MCF 10A (cell line): Measurements from ENCODE around the gene KDM5A. TPM values are rescaled to one million over a fixed set of nuclear protein-coding genes. Genes with fewer than 3 reads are reported as not detected.
"Not testable (repeated sequence)": the region's sequence is repeated elsewhere in the genome, so short reads cannot be mapped to it uniquely, and the experiment has no call there.

Experiments
- BruUV-seq: library from RNA; stranded (reverse); fragments of 400-500 nt; replicated peaks from 2 replicates; lab custom pipeline; 2021; lab: Mats Ljungman, UMichigan
- CTCF ChIA-PET: fragments of 300-600 bp; sonication (Branson Sonifier 250); formaldehyde crosslinking; extraction: SDS; loops from one replicate; lab custom pipeline; 2021; ENCODE audit warnings: antibody characterized with exemption, inconsistent platforms; lab: Yijun Ruan, JAX
- POLR2A ChIA-PET: fragments of 300-600, 350-650 bp; sonication (Branson Sonifier 250); formaldehyde crosslinking; extraction: SDS; loops from one replicate; lab custom pipeline; 2020; ENCODE audit warnings: antibody characterized with exemption, inconsistent platforms; lab: Yijun Ruan, JAX
- DNase-seq: peaks from one replicate; pipeline ENCODE4 v3.0.0-alpha.2; 2018; ENCODE audit not compliant: unreplicated experiment
- H3K27ac Mint-ChIP-seq: one replicate; pipeline ENCODE4 v1.8.0; 2022; ENCODE audit warnings: mild to moderate bottlenecking, low read depth, mixed read lengths; ENCODE audit not compliant: unreplicated experiment
- H3K27me3 Mint-ChIP-seq: one replicate; pipeline ENCODE4 v1.8.0; 2022; ENCODE audit warnings: mixed read lengths; ENCODE audit not compliant: insufficient read depth, unreplicated experiment
- H3K36me3 Mint-ChIP-seq: one replicate; pipeline ENCODE4 v1.8.0; 2022; ENCODE audit warnings: mild to moderate bottlenecking, moderate library complexity, mixed read lengths; ENCODE audit not compliant: insufficient read depth, unreplicated experiment
- H3K4me1 Mint-ChIP-seq: one replicate; pipeline ENCODE4 v1.8.0; 2022; ENCODE audit warnings: mixed read lengths; ENCODE audit not compliant: insufficient read depth, unreplicated experiment
- H3K4me3 Mint-ChIP-seq: one replicate; pipeline ENCODE4 v1.8.0; 2022; ENCODE audit warnings: mild to moderate bottlenecking, moderate library complexity, mixed read lengths; ENCODE audit not compliant: unreplicated experiment
- H3K9me3 Mint-ChIP-seq: one replicate; pipeline ENCODE4 v1.8.0; 2022; ENCODE audit warnings: mixed read lengths; ENCODE audit not compliant: unreplicated experiment
- intact Hi-C: fragments of 100-400 bp; cut with micrococcal nuclease; formaldehyde crosslinking; loops from 2 replicates; pipeline ENCODE4 v1.14.1; 2022
- total RNA-seq: library from RNA; stranded (reverse); gene quantifications from 2 replicates; pipeline ENCODE4 v1.2.3, GENCODE V29; 2022
- TF ChIP-seq, protein P1 (sequence below): fragments of 200-600 bp; IDR thresholded peaks from one replicate; pipeline ENCODE4 v1.8.0; 2022; ENCODE audit warnings: antibody characterized with exemption, mild to moderate bottlenecking; ENCODE audit not compliant: unreplicated experiment

Gene KDM5A
- total RNA-seq, 1 experiment from 2014 or later, result 58.0 TPM

DNA sequence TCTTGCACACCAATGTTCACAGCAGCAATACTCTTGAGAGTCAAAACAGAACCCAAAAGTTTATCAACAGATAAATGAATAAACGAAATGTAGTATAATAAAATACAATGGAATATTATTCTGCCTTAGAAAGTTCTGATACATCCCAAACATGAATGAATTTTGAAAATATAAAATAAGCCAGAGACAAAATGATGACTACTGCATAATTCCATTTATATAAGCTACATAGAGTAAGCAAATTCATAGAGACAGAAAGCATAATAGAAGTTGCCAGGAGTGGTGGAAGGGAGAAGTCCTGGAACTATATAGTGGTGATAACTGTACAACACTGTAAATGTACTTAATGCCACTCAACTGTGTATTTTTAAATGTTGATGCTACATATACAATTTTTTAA lies 21.1 kb downstream of the KDM5A start:
- H3K27me3 Mint-ChIP-seq, result no peaks in the 10 kb centered on the region
- no peak overlapping the region for H3K27ac Mint-ChIP-seq
- no peak for DNase-seq
- H3K4me1 Mint-ChIP-seq, result no peaks in the 10 kb centered on the region
- ChIA-PET POLR2A (interaction anchor here (1.0 kb wide), 1 partner anchor 16 kb away, joined by 3 read pairs; no protein-coding TSS in a partner anchor), CTCF (no interaction called here)
- H3K36me3 Mint-ChIP-seq, result peaks cover 79% of the 10 kb centered on the region
- no TSS peak for BruUV-seq
- intact Hi-C loops, result no loop called here
- H3K9me3 Mint-ChIP-seq, result no peaks in the 10 kb centered on the region
- TF ChIP-seq, protein P1, sequence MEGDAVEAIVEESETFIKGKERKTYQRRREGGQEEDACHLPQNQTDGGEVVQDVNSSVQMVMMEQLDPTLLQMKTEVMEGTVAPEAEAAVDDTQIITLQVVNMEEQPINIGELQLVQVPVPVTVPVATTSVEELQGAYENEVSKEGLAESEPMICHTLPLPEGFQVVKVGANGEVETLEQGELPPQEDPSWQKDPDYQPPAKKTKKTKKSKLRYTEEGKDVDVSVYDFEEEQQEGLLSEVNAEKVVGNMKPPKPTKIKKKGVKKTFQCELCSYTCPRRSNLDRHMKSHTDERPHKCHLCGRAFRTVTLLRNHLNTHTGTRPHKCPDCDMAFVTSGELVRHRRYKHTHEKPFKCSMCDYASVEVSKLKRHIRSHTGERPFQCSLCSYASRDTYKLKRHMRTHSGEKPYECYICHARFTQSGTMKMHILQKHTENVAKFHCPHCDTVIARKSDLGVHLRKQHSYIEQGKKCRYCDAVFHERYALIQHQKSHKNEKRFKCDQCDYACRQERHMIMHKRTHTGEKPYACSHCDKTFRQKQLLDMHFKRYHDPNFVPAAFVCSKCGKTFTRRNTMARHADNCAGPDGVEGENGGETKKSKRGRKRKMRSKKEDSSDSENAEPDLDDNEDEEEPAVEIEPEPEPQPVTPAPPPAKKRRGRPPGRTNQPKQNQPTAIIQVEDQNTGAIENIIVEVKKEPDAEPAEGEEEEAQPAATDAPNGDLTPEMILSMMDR, result no peak
- H3K4me3 Mint-ChIP-seq, result no peak overlapping the region

DNA sequence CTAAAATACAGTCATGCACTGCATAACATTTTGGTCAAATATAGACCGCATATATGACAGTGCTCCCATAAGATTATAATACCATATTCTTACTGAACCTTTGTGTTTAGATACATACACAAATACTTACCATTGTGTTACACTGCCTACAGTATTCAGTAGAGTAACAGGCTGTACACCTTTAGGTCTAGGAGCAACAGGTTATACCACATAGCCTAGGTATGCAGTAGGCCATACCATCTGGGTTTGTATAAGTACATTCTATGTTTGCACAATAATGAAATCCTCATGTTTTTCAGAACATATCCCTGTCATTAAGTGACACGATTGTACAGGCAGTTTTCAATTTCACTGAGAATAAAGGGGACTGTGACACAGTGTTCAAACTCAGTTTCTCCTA lies 22.3 kb downstream of the KDM5A start:
- TF ChIP-seq, protein P1, result no peak
- no peaks in the 10 kb centered on the region for H3K4me1 Mint-ChIP-seq
- no peak for DNase-seq
- H3K4me3 Mint-ChIP-seq, result no peak overlapping the region
- ChIA-PET POLR2A (no interaction called here), CTCF (interaction anchor here (0.7 kb wide), 2 partner anchors 13 to 291 kb away, joined by 3 to 5 read pairs; no protein-coding TSS in a partner anchor)
- no peaks in the 10 kb centered on the region for H3K9me3 Mint-ChIP-seq
- no TSS peak for BruUV-seq
- no peaks in the 10 kb centered on the region for H3K27me3 Mint-ChIP-seq
- peaks cover 81% of the 10 kb centered on the region for H3K36me3 Mint-ChIP-seq
- intact Hi-C loops, result no loop called here
- no peak overlapping the region for H3K27ac Mint-ChIP-seq

DNA sequence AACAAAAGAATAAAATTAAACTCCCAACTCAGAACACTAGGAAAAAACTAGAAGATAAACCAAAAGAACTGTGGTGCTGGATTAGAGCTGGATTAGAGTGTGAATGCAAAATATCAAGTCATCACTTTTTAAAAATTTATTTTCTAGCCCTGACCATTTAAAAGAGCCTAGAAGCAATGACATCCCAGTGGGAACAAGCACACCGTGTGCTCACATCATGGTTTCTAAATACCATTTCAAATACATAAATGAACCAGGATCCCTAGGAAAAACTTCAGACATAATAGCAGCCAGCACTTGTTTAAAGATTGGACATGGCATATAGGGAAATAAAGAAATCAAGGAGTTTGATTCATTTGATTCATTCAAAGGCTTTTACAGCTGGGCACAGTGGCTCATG lies 30.0 kb downstream of the KDM5A start:
- H3K27ac Mint-ChIP-seq, result no peak overlapping the region
- H3K9me3 Mint-ChIP-seq, result peaks cover 12% of the 10 kb centered on the region
- ChIA-PET CTCF (interaction anchor here (0.7 kb wide), 1 partner anchor 20 kb away, joined by 3 read pairs; no protein-coding TSS in a partner anchor), POLR2A (no interaction called here)
- peaks cover 93% of the 10 kb centered on the region for H3K36me3 Mint-ChIP-seq
- peaks cover 9% of the 10 kb centered on the region for H3K4me1 Mint-ChIP-seq
- H3K27me3 Mint-ChIP-seq, result no peaks in the 10 kb centered on the region
- no TSS peak for BruUV-seq
- no peak for DNase-seq
- H3K4me3 Mint-ChIP-seq, result no peak overlapping the region
- intact Hi-C loops, result no loop called here
- TF ChIP-seq, protein P1, result no peak

DNA sequence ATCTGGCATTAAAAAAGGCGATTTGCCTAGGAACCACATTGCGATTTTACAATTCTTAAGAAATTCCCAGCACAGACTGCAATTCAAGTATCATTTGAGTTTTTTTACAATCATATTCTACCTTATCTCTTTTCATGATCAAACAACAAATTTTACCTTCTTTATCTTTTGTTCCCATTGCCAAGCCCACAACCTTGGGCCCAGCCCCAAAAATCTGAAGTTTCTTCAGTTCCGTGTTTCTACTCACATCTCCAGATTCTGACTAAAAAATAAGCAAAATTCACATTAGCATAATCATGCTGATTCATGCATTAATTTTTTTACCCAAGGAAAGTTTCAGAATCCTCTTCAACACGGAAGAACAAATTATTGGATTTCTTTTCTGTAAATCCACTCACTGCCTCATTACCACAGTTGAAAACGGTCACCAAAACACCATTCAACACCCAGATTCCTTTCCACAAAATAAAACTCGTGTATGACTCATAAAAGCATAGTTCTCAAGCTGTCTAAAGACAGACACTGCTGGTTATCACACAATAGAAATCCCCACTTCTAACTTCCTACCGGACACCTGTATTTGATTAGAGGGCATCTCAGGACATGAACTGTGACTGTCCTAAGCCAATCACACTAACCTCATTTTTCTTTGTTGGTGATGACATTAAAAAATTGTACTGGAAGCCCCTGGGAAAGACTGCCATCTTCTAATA lies 32.7 kb downstream of the KDM5A start:
- no peak overlapping the region for H3K27ac Mint-ChIP-seq
- peaks cover 15% of the 10 kb centered on the region for H3K4me1 Mint-ChIP-seq
- peak; percentile 12 for DNase-seq
- intact Hi-C loops, result no loop called here
- TF ChIP-seq, protein P1, result no peak
- H3K36me3 Mint-ChIP-seq, result peaks cover 88% of the 10 kb centered on the region
- BruUV-seq, result no TSS peak
- H3K27me3 Mint-ChIP-seq, result no peaks in the 10 kb centered on the region
- POLR2A ChIA-PET, result interaction anchor here (0.6 kb wide), 1 partner anchor 90 kb away, joined by 3 read pairs; no protein-coding TSS in a partner anchor
- peaks cover 12% of the 10 kb centered on the region for H3K9me3 Mint-ChIP-seq
- CTCF ChIA-PET, result interaction anchor here (0.7 kb wide), 1 partner anchor 285 kb away, joined by 3 read pairs; no protein-coding TSS in a partner anchor
- no peak overlapping the region for H3K4me3 Mint-ChIP-seq

DNA sequence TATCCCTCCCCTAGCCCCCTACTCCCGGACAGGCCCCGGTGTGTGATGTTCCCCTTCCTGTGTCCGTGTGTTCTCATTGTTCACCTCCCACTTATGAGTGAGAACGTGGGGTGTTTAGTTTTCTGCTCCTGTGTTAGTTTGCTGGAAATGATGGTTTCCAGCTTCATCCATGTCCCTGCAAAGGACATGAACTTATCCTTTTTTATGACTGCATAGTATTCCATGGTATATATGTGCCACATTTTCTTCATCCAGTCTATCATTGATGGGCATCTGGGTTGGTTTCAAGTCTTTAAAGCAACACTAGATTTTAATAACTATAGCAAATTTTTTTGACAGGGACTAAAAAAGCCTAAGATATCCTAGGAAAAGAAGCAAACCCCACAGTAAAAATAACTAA lies 37.9 kb downstream of the KDM5A start:
- H3K4me3 Mint-ChIP-seq, intact Hi-C loops, H3K9me3 Mint-ChIP-seq, BruUV-seq, H3K27me3 Mint-ChIP-seq, DNase-seq, CTCF ChIA-PET, H3K27ac Mint-ChIP-seq, H3K4me1 Mint-ChIP-seq: not testable (repeated sequence)
- POLR2A ChIA-PET, result interaction anchor here (0.6 to 1.9 kb wide), 2 partner anchors 18 to 49 kb away, joined by 3 to 7 read pairs; no protein-coding TSS in a partner anchor
- H3K36me3 Mint-ChIP-seq, result peaks cover 85% of the 10 kb centered on the region

DNA sequence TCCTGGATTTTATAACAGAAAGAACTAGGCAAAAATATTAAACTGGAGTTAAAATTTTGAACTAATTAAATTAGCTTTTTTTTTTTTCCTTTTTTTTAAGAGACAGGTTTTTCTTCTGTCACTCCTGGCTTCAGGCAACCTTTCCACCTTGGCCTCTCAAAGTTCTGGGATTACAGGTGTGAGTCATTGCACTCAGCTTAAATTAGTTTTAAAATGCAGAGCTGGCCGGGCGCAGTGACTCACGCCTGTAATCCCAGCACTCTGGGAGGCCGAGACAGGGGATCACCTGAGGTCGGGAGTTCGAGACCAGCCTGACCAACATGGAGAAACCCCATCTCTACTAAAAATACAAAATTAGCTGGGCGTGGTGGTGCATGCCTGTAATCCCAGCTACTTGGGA lies 39.5 kb downstream of the KDM5A start:
- H3K4me3 Mint-ChIP-seq, H3K27ac Mint-ChIP-seq, H3K27me3 Mint-ChIP-seq, DNase-seq, CTCF ChIA-PET, H3K4me1 Mint-ChIP-seq, H3K9me3 Mint-ChIP-seq, BruUV-seq, intact Hi-C loops: not testable (repeated sequence)
- POLR2A ChIA-PET, result interaction anchor here (0.6 to 1.5 kb wide), 2 partner anchors 9 to 231 kb away, joined by 4 read pairs; no protein-coding TSS in a partner anchor
- peaks cover 87% of the 10 kb centered on the region for H3K36me3 Mint-ChIP-seq
